ENCODE data around the gene ABHD15.

Gene ABHD15

GRCh38 chr17:29544066-29544465 is 22.8 kb downstream of the ABHD15 start:
- TF ChIP-seq CTCF (IDR thresholded peaks at IDR 0.05; ENCODE audit: control extremely low read depth, extremely low read depth, low read depth, missing control alignments) = no peak
- DNase-seq (ENCODE audit: extremely low spot score) = no peak
- POLR2A ChIA-PET = no interaction called here
- CTCF ChIA-PET = interaction anchor here (1.4 kb wide), 1 partner anchor 73 kb away, joined by 3 read pairs; no protein-coding TSS in a partner anchor

- CTCF ChIA-PET = interaction anchor here (0.7 to 4.5 kb wide), 10 partner anchors 10 to 164 kb away, joined by 3 to 53 read pairs (median 4); no protein-coding TSS in a partner anchor
- no peak for DNase-seq (ENCODE audit: extremely low spot score)
- POLR2A ChIA-PET = no interaction called here
- no peak for TF ChIP-seq CTCF (IDR thresholded peaks at IDR 0.05; ENCODE audit: control extremely low read depth, extremely low read depth, low read depth, missing control alignments)
Measured at GRCh38 chr17:29533976-29534375, 32.9 kb downstream of the ABHD15 start.

- POLR2A ChIA-PET = no interaction called here
Measured at GRCh38 chr17:29526322-29526721, 40.5 kb downstream of the ABHD15 start.

GRCh38 chr17:29524692-29525091 is 42.1 kb downstream of the ABHD15 start:
- no peak for DNase-seq (ENCODE audit: extremely low spot score)
- POLR2A ChIA-PET = no interaction called here
- CTCF ChIA-PET = interaction anchor here (1.4 to 7.1 kb wide), 3 partner anchors 11 to 93 kb away, joined by 3 to 53 read pairs (median 4); no protein-coding TSS in a partner anchor
- no peak for TF ChIP-seq CTCF (IDR thresholded peaks at IDR 0.05; ENCODE audit: control extremely low read depth, extremely low read depth, low read depth, missing control alignments)

More at GRCh38 chr17:29526322-29526721, 40.5 kb downstream of the ABHD15 start:
- DNase-seq (ENCODE audit: extremely low spot score) = no peak
- CTCF ChIA-PET = interaction anchor here (7.1 kb wide), 1 partner anchor 9 kb away, joined by 53 read pairs; no protein-coding TSS in a partner anchor
- TF ChIP-seq CTCF (IDR thresholded peaks at IDR 0.05; ENCODE audit: control extremely low read depth, extremely low read depth, low read depth, missing control alignments) = no peak

- no peak for TF ChIP-seq CTCF (IDR thresholded peaks at IDR 0.05; ENCODE audit: control extremely low read depth, extremely low read depth, low read depth, missing control alignments)
- POLR2A ChIA-PET = no interaction called here
- CTCF ChIA-PET = interaction anchor here (1.6 kb wide), 1 partner anchor 40 kb away, joined by 6 read pairs; no protein-coding TSS in a partner anchor
- DNase-seq (ENCODE audit: extremely low spot score) = no peak
Measured at GRCh38 chr17:29518359-29518758, 48.5 kb downstream of the ABHD15 start.

GRCh38 chr17:29514792-29515191 is 52.0 kb downstream of the ABHD15 start:
- ChIA-PET POLR2A (interaction anchor here (0.6 kb wide), 1 partner anchor 53 kb away, joined by 6 read pairs; no protein-coding TSS in a partner anchor), CTCF (interaction anchor here (1.0 to 2.8 kb wide), 4 partner anchors 22 to 145 kb away, joined by 3 to 10 read pairs (median 6); no protein-coding TSS in a partner anchor)
- DNase-seq (ENCODE audit: extremely low spot score) = no peak
- TF ChIP-seq CTCF (IDR thresholded peaks at IDR 0.05; ENCODE audit: control extremely low read depth, extremely low read depth, low read depth, missing control alignments) = no peak

Data from GM10248 (cell line).